Lower leg skin (tissue), 3 donors: Measurements from ENCODE around the gene RET.

ENCODE experiments used
- POLR2A ChIP-seq, 2 donors: fragments of 450-650 bp; IDR thresholded peaks; one replicate each; pipeline ENCODE4 v1.6.1; 2016 to 2017; ENCODE audit warnings: antibody characterized with exemption in 2 of 2, mild to moderate bottlenecking in 1 of 2, moderate library complexity in 1 of 2
- TF ChIP-seq, protein P1 (sequence below), 3 donors: fragments of 450-650 bp; IDR thresholded peaks; one replicate each; pipeline ENCODE4 v1.5.1; 2016; ENCODE audit warnings: antibody characterized with exemption in 3 of 3, mild to moderate bottlenecking in 3 of 3, moderate library complexity in 2 of 3

DNA sequence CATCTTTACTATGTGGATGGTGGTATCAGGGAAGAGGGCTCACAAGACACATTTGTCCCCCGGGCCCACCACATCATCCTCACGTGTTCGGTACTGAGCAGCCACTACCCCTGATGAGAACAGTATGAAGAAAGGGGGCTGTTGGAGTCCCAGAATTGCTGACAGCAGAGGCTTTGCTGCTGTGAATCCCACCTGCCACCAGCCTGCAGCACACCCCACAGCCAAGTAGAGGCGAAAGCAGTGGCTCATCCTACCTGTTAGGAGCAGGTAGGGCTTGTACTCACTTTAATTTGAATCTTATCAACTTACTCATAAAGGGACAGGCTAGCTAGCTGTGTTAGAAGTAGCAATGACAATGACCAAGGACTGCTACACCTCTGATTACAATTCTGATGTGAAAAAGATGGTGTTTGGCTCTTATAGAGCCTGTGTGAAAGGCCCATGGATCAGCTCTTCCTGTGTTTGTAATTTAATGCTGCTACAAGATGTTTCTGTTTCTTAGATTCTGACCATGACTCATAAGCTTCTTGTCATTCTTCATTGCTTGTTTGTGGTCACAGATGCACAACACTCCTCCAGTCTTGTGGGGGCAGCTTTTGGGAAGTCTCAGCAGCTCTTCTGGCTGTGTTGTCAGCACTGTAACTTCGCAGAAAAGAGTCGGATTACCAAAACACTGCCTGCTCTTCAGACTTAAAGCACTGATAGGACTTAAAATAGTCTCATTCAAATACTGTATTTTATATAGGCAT is 52.3 kb downstream of the RET start:
- TF ChIP-seq, protein P1, sequence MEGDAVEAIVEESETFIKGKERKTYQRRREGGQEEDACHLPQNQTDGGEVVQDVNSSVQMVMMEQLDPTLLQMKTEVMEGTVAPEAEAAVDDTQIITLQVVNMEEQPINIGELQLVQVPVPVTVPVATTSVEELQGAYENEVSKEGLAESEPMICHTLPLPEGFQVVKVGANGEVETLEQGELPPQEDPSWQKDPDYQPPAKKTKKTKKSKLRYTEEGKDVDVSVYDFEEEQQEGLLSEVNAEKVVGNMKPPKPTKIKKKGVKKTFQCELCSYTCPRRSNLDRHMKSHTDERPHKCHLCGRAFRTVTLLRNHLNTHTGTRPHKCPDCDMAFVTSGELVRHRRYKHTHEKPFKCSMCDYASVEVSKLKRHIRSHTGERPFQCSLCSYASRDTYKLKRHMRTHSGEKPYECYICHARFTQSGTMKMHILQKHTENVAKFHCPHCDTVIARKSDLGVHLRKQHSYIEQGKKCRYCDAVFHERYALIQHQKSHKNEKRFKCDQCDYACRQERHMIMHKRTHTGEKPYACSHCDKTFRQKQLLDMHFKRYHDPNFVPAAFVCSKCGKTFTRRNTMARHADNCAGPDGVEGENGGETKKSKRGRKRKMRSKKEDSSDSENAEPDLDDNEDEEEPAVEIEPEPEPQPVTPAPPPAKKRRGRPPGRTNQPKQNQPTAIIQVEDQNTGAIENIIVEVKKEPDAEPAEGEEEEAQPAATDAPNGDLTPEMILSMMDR (IDR thresholded peaks at IDR 0.05), result no peak
- TF ChIP-seq POLR2A (IDR thresholded peaks at IDR 0.05), result no peak
